Measurements from ENCODE around the gene TSEN34. TPM values are rescaled to one million over a fixed set of nuclear protein-coding genes. Genes with fewer than 3 reads are reported as not detected.
"Not testable (repeated sequence)": the region's sequence is repeated elsewhere in the genome, so short reads cannot be mapped to it uniquely, and the experiment has no call there.

TSEN34 gene
- total RNA-seq, 1 donor from 2014 or later, result 27.7 TPM

DNA sequence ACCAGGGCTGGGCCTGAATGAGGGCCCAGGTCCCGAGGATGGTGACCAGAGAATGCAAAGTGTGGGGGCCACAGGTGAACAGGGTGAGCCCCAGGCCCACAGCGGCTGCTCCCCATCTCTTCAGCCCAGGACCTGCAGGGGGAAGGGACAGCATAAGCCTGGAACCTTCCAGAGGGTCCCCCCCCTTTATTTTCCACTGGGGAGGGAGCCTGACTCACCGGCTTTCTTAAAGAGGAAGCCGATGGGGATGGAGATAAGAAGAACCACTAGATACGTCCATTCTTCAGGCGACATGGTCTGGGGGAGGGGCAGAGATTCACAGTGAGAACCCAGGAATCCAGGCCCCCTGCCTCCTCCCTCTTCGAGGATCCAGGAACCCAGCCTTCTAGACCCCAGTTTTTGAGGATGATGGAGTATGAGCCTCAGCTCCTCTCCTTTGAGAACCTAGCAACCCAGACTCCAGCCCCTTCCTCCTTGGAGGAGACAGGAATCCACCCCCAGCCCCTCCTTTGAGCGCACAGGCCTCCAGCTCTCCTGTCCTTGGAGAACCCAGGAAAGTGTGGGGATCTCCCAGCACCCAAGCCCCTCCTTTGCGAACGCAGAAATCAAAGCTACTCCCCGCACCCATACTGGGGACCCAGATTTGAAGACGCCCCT, 2.8 kb upstream of the TSEN34 start:
- DNase-seq (ENCODE audit: low spot score), result no peak

DNA sequence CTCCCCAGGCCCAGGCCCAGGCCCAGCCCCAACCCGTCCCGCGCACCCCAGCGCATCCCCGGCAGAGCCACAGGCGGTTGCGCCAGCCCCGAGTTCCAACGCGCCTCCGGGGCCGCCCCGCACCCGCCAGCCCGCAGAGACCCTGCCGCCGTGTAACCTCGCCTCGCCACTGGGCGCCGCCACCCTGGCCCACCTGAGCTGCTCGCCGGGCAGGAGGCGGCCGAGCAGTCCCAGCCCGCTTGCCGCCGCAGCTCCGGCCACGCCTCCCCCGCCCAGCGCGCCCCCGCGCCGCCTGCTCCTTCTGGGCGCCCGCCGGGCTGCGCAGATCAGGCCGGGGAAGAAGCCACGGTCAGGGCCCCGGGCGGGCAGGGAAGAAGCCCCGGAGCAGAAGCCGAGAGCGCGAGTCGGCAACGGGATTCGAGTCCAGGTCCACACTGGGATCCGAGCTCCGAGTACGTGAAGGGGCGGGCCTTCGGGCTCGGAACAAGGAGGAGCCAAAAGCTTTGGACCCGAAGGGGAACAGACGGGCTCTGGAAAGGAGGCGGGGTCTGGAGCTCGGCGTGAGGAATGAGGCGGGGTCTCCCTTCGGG, 1.9 kb upstream of the TSEN34 start, which contains the start of gene MBOAT7:
TSS of gene MBOAT7 (minus strand) at position 436 of the 590 bp plus-strand sequence. CDS start 1,072 bp downstream, outside the sequence.
- no peak for DNase-seq (ENCODE audit: low spot score)

DNA sequence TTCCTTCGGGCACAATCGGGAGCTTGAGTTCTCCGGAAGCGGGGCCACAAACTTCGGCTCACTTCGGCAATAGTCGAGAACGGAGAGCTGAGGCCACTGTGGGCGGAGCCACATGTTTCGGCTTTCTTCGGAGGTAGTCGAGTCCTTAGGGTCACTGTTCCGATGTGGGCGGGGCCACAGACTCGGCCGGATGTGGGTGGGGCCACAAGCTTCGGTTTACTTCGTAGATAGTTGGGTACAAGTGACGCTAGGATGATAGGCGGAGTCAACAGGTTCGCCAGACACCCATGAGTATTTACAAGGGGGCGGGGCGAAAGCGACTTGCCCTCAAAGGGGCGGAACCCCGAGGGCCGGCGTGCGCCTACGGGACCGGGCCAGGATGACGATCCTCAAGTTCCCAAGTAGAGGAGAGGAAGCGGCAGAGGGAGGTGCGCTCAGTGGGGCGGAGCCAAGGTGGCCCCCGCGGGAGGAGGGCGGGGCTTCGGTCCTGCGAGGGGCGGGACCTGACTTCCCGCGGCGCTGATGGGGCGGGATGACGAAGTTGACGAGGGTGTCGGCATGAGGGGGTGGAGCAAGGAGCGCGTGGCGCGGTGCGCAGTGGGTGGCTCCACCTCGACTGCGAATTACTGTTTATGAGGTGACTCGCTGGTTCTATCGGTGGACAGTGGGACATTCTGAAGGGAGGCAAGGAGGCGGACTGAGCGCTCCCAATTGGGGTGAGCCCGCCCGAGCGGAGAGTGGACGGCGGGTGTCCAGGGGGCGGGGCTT, 1.2 kb upstream of the TSEN34 start:
- DNase-seq (ENCODE audit: low spot score), result peak; percentile 100

DNA sequence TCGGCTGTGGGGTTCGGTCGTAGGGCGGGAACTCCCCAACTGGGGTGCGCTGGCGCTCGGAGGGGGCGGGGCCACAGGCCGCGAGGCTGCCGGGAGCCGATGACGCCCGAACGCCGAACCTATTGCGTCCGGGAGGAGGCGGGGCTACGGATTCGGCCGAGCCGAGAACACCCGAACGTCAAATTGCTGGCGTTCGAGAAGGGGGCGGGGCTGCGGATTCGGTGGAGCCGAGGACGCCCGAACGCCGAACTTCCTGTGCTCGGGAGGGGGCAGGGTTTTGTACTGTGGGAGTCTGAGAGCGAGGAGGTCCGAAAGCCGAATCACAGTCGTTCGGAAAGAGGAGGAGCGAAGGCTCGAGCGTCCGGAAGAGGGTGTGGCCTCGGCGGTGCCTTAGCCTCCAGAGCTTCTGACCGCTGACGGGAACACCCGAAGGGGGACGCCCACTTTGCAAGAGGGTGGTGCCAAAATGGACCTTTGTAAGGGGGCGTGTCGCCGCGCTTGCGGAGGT, 551 bp upstream of the TSEN34 start:
- peak; percentile 100 for DNase-seq (ENCODE audit: low spot score)

DNA sequence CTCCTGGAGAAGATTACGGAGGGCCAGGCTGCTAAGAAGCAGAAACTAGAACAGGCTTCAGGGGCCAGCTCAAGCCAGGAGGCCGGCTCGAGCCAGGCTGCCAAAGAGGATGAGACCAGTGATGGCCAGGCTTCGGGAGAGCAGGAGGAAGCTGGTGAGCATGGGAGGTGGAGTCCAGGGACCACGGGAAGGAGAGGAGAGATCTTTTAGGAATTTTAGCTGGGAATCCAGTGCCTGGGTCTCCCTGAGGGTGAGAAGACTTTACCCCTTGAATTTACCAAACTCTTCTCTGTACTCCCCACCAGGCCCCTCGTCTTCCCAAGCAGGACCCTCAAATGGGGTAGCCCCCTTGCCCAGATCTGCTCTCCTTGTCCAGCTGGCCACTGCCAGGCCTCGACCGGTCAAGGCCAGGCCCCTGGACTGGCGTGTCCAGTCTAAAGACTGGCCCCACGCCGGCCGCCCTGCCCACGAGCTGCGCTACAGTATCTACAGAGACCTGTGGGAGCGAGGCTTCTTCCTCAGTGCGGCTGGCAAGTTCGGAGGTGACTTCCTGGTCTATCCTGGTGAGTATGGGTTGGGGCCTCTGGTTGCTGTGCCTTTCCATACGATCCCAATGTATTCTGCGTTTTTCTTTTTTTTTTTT, 824 bp downstream of the TSEN34 start:
- no peak for DNase-seq (ENCODE audit: low spot score)

DNA sequence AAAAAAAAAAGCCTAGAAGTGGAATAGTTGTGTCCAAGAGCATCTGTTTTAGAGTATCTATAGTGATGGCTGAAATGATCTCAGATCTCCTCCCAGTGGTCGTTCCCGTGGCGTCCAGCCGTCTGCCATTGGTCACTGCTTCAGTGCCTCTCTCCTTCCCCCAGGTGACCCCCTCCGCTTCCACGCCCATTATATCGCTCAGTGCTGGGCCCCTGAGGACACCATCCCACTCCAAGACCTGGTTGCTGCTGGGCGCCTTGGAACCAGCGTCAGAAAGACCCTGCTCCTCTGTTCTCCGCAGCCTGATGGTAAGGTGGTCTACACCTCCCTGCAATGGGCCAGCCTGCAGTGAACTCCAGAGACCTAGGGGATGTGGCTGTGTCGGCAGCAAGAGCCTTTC, 1.9 kb downstream of the TSEN34 start:
- no peak for DNase-seq (ENCODE audit: low spot score)

DNA sequence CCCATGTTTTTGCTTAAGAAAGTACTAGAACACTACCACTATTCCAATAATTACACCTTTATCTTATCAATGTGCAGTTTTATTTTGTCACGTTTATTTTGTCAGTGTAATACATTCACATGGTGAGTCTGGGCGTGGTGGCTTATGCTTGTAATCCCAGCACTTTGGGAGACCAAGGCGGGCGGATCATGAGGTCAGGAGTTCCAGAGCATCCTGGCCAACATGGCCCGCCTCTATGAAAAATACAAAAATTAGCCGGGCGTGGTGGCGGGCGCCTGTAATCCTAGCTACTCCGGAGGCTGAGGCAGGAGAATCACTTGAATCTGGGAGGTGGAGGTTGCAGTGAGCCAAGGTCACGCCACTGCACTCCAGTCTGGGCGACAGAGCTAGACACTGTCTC, 3.4 kb downstream of the TSEN34 start:
- DNase-seq (ENCODE audit: low spot score), result not testable (repeated sequence)

DNA sequence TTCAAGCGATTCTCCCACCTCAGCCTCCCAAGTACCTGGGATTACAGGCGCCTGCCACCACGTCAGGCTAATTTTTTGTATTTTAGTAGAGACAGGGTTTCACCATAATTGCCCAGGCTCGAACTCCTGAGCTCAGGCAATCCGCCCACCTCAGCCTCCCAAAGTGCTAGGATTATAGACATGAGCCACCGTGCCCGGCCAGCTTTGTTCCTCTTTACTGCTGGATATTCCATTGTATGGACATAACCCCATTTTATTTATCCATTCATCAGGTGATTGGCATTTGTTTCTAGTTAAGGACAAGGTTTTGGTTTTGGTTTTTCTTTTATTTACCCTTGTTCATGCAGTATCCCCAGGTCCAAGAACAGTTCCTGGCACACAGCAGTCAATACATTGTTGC, 5.4 kb downstream of the TSEN34 start:
- no peak for DNase-seq (ENCODE audit: low spot score)

DNA sequence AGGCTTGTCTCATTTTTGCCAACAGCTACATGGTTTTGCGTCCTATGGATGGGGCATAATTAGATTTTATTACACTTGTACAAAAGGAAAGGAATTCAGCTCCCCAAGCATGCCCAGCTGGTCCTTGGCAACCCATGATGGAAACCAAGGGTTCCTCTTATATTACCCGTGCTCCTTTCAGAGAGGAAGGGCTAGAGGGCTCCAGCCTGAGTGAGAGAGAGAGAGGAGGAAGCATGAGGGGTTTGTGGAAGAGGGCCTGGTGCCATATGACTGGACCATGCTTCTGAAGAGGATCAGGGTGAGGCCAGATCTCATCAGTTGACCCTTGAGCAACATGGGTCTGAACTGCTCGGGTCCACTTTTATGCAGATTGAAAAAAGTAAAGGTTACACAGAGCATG, 6.0 kb downstream of the TSEN34 start:
- no peak for DNase-seq (ENCODE audit: low spot score)

DNA sequence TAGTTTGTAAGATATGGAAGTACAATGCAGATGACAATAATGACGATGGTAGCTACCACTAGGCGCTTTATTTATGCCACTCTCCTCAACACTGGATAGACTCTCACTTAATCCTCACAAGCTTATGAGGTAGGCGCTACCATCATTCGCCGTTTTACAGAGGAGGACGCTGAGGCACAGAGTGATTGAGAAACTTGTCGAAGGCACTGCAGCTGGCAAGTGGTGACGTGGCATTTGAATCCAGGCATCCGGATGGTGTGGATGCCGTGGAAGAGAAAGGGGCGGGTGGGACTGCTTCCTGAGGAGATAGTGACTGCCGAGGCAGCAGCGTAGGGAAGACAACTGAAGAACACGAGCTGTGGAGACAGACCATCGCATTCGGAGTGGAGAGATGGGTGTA, 8.3 kb downstream of the TSEN34 start:
- no peak for DNase-seq (ENCODE audit: low spot score)

DNA sequence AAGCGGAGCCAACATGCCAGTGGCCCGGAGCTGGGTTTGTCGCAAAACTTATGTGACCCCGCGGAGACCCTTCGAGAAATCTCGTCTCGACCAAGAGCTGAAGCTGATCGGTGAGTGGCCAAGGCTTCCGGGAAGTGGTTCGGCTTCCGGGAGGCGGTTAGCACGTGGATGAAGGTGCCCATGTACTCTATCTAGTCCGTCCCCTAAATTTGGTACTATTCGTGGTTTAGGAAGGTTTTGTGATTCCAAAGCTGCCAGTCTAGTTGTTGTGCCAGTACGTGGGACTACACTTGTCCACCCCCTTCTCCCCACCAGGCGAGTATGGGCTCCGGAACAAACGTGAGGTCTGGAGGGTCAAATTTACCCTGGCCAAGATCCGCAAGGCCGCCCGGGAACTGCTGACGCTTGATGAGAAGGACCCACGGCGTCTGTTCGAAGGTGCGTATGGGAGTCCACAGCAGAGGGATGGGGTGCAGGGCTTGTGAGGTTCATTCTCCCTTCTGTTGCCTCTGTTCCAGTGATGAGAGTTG, 10.1 kb downstream of the TSEN34 start:
- DNase-seq (ENCODE audit: low spot score), result no peak

DNA sequence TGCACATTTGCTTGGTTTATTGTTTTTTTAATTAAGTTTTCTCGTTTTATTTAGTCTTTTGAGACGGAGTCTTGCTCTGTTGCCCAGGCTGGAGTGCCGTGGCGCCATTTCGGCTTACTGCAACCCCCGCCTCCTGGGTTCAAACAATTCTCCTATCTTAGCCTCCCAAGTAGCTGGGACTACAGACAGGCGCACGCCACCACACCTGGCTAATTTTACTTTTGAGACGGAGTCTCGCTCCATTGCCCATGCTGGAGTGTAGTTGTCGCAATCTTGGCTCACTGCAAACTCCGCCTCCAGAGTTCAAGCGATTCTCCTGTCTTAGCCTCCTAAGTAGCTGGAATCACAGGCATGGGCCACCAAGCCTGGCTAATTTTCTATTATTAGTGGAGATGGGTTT, 10.9 kb downstream of the TSEN34 start:
- no peak for DNase-seq (ENCODE audit: low spot score)

DNA sequence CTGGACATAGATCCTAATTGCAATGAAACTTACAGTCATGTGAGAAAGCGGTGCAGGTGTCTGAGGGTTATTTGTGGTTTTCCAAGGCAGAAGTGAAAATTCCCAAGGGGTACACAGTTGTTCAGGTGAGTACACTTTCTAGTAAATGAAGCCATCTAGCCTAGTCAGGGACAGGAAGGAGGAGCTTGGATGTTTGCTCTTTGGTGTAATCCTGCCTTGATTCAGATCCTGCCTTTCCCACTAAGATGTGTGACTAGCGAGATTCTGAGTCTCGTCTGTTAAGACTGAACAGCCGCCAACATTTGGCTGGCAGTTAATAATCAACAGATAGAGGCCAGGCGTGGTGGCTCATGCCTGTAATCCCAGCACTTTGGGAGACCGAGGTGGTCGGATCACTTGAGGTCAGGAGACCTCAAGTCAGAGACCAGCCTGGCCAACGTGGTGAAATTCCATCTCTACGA, 12.1 kb downstream of the TSEN34 start:
- DNase-seq (ENCODE audit: low spot score), result no peak

DNA sequence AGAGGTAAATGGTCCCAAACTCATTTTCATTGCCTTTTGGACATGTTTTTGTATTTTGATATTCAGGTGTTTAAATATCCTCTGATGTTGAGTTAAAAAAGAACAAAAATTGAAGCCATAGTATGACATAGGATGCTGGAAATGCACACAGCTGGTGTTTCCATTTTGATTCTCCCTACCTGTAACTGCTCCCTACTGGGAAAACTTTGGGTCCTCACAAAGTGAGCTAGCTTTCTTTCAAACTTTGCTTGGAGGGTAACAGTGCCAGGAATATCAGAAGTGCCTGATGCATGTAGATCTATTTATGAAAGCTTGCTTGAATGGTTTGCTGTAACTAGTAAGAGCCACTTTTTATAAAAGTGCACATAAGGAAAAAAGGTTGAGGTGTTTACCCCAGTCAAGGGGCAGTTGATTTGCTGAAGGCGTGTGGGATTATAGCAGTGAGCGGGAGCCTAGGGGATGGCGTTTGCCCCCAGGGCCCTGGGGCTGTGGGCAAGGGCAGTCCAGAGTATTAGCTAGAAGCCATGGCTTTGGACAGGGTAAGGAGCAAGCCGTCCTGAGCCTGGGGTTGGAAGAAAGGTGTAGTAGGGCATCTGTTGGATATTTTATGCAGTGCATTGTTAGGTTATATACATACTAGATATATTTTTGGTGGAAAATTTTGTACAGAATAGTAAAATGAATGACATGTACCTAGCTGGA, 13.8 kb downstream of the TSEN34 start:
- no peak for DNase-seq (ENCODE audit: low spot score)

DNA sequence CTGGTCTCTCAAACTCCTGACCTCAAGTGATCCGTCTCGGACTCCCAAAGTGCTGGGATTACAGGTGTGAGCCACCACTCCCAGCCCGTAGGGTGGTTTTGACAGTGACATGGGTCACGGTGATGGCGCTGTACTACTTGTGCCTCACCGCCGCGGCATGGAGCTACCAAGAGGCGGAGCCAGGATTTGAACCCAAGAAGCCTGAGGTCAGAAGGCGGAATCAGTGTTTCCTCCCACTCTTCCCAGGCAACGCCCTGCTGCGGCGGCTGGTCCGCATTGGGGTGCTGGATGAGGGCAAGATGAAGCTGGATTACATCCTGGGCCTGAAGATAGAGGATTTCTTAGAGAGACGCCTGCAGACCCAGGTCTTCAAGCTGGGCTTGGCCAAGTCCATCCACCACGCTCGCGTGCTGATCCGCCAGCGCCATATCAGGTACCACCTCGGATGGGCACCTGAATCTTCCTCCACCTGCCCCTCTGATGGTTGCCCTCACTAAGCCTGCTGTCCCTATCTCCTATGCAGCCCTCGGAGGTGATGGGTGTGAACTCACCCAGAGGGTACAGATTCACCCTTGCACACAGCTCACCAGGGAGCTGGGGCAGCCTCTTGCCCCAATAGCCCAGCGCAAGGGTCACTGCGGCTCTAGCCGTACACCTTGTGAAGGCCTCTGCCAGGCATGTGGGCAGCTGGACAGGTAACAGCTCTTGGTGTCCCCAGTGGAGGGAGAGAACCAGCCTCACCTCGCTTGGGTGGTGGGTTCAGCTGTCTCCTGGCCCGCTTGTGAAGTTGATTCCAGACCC, 15.1 kb downstream of the TSEN34 start:
- no peak for DNase-seq (ENCODE audit: low spot score)

DNA sequence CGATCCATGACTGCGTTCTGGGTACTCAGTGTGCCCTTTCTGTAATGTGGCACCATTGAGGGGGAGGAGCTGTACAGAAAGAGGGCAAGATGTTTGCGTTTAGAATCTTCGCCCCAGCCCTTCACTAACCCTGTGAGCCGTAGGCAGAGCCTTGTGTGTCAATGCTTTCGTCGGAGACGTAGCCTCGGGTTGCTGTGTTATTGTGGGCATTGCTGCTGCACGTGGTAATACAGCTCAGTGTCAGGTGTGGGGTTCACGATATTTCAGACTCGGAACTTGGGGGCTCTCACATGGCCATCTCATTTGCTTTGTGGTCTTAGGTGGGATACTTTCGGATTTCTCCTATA, 15.7 kb downstream of the TSEN34 start:
- DNase-seq (ENCODE audit: low spot score), result no peak

DNA sequence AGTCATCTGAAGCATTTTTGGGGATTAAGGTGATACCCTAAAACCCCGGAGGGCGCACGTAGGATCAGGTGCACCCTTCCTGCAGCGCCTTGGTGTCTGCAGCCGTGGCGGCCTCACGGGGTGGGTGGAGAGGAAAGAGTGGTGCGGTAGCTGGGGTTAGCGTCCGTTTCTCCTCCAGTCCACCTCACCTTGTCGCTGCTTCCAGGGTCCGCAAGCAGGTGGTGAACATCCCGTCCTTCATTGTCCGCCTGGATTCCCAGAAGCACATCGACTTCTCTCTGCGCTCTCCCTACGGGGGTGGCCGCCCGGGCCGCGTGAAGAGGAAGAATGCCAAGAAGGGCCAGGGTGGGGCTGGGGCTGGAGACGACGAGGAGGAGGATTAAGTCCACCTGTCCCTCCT, 16.1 kb downstream of the TSEN34 start:
- not testable (repeated sequence) for DNase-seq (ENCODE audit: low spot score)

DNA sequence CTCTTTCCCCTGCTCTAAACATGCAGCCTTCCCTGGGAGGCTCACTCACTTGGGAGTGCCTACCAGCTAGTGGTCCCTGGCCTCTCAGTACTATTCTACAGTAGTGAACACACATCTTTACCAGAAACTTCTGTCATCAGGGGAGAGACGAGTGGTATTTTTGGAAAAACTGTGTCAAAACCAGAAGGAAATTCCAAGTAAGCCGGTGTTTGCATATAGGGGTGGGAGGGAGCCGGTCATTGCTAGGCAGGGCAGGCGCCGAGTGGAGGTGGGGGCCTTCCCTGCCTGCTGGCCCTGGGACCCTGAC, 16.5 kb downstream of the TSEN34 start:
- no peak for DNase-seq (ENCODE audit: low spot score)

DNA sequence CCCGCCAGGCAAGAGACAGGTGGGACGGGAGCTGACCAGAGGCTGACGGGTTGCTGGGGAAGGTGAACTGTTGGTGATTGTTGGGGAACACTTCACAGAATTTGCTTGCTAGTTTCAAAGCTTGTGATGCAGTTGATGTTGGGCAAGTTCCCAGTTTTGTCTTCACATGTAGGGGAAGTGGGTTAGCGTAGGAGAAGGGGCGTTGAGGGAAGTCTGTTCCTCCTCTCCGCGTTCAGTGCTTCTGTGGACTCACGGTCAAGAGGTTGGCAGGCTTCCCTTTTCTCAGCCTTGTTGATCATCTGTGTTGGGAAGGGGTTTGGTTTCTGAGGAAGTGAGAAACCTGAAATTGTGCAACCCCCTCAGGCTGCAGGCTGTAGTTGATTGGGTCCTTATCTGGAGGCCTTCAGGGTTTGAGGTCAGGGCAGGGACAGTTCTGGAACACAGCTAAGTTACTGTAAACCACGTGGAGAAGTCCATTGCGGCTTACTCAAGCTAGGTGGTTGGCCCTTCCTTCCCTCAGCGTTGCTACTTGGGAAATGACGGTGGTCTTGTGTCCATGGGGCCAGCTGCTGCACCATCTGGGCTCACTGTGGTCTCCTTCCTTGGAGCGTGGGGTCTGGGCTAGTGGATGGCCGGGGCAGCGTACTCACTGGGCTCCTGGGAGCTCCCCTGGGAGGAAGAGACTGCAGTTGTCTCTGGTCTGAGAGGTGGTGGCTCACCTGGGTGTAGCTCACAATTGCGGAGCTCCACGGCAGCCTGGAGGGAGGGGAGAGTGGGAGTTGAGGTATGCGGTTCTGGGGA, 17.1 kb downstream of the TSEN34 start:
- peak; percentile 63 for DNase-seq (ENCODE audit: low spot score)

DNA sequence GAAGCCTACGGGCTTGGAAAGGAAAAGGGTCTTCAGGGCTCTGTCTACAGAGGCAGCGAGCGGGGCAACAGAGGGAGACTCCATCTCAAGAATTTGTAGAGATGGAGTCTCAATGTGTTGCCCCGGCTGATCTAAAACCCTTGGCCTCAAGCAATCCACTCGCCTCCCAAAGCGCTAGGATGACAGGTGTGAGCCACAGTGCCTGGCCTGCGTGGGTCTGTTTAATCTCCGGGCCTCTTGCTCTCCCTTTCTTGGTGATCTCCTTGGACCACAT, 17.6 kb downstream of the TSEN34 start:
- DNase-seq (ENCODE audit: low spot score), result no peak

Measured in ureter (tissue), 1 donor.